Lower lobe of right lung (tissue), 2 donors: ENCODE data around the gene UBAC2. TPM values are rescaled to one million over a fixed set of nuclear protein-coding genes. Genes with fewer than 3 reads are reported as not detected.

Source experiments
- ATAC-seq, 2 donors: fragments of 200-7000 bp; cut with Tn5 transposase; one replicate each; pipeline ENCODE4 v1.9.1; 2020 to 2022; ENCODE audit warnings: mild to moderate bottlenecking in 2 of 2, moderate library complexity in 2 of 2
- DNase-seq: peaks from one replicate; pipeline ENCODE4 v3.0.0-alpha.2; 2020
- H3K27ac ChIP-seq: fragments of 200-600 bp; one replicate; pipeline ENCODE4 v1.8.0; 2022
- H3K27me3 ChIP-seq: fragments of 200-600 bp; one replicate; pipeline ENCODE4 v1.8.0; 2022; ENCODE audit warnings: low read depth
- H3K36me3 ChIP-seq: fragments of 200-600 bp; one replicate; pipeline ENCODE4 v1.8.0; 2022; ENCODE audit warnings: mild to moderate bottlenecking
- H3K4me1 ChIP-seq: fragments of 200-600 bp; one replicate; pipeline ENCODE4 v1.8.0; 2022
- H3K4me3 ChIP-seq: fragments of 200-600 bp; one replicate; pipeline ENCODE4 v1.8.0; 2022; ENCODE audit warnings: mild to moderate bottlenecking
- H3K9me3 ChIP-seq: fragments of 200-600 bp; one replicate; pipeline ENCODE4 v1.8.0; 2022
- intact Hi-C: fragments of 100-400 bp; cut with DNase I; formaldehyde crosslinking; loops from one replicate; pipeline ENCODE4 v1.11.0; 2022
- total RNA-seq: library from RNA; stranded (reverse); fragmentation: NEBNext Ultra II Directional; extraction: Animal tissue kit (Norgen Biotek cat#: 25700); gene quantifications from one replicate; pipeline ENCODE4 v1.2.1, GENCODE V29; 2021
- TF ChIP-seq, protein P1 (sequence below): fragments of 200-600 bp; IDR thresholded peaks from one replicate; pipeline ENCODE4 v1.8.0; 2022; ENCODE audit warnings: antibody characterized with exemption, mild to moderate bottlenecking
- donor health status: DM: no; HTN: yes; CAD: no; lungs with severe emphysema.

Gene UBAC2
- total RNA-seq, 1 donor from 2014 or later, result 44.5 TPM

DNA sequence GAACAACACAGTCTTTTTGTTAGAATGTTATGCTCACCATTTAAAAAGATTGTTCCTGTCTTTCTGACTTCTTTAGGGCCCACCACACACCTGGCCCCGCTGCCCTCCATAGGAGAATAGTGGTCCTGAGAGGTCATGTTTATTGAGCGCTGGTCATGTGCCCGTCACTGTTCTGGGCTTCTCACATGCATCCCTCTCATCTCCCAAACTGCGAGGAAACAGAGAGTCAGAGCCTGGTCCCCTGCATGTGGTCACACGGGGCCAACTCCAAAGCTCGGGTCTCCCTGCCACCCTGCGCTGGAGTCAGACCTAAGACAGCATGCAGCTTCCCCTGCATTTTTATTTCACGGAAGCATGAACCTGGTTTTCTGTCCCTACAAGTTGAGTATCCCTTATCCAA lies 177.0 kb downstream of the UBAC2 start:
- ATAC-seq, result no peak
- DNase-seq, result no peak

DNA sequence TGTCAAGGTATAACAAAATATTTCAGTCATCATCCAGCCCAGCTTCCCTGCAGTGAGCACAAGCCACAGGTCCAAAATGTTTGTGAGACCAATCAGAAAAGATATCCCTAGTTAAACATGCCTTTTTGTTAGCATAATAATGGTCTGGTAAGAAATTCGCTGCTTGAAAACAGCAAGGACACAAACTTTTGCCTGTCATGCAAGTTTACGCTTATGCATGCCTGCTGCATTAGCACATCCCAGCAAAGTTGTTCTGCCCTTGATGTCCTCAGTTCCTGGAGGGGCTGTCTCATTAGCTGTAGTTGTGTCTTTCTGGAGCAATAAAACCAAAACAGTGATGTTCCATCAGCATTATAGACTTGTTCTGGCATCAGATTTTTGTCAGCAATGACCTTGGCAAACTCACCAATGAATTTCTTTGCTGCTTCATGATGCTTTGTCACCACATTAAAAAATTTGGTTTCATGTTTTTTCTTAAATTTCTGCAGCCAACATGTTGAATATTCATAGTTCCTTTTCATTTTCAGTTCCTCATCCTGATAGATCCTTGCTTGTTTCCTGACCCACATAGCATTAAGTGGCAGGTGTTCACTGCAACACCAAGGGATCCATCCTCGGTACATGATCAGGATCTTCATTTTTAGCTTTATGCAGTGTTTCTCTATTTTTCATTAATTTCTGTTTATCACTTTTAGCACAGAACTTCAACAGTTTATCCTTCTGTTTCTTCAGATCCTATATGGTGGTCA lies 178.5 kb downstream of the UBAC2 start:
- DNase-seq (no peak), ATAC-seq (no peak)
- no peaks in the 10 kb centered on the region for H3K27me3 ChIP-seq
- peaks cover 17% of the 10 kb centered on the region for H3K4me1 ChIP-seq
- H3K27ac ChIP-seq, result no peak overlapping the region
- no peak overlapping the region for H3K4me3 ChIP-seq
- H3K36me3 ChIP-seq, result peaks cover 22% of the 10 kb centered on the region
- intact Hi-C loops, result no loop called here
- H3K9me3 ChIP-seq, result no peaks in the 10 kb centered on the region
- TF ChIP-seq, protein P1, sequence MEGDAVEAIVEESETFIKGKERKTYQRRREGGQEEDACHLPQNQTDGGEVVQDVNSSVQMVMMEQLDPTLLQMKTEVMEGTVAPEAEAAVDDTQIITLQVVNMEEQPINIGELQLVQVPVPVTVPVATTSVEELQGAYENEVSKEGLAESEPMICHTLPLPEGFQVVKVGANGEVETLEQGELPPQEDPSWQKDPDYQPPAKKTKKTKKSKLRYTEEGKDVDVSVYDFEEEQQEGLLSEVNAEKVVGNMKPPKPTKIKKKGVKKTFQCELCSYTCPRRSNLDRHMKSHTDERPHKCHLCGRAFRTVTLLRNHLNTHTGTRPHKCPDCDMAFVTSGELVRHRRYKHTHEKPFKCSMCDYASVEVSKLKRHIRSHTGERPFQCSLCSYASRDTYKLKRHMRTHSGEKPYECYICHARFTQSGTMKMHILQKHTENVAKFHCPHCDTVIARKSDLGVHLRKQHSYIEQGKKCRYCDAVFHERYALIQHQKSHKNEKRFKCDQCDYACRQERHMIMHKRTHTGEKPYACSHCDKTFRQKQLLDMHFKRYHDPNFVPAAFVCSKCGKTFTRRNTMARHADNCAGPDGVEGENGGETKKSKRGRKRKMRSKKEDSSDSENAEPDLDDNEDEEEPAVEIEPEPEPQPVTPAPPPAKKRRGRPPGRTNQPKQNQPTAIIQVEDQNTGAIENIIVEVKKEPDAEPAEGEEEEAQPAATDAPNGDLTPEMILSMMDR, result no peak

More for the DNA sequence above, 177.0 kb downstream of the UBAC2 start:
- Histone ChIP-seq H3K4me1 (peaks cover 10% of the 10 kb centered on the region), H3K36me3 (peaks cover 22% of the 10 kb centered on the region), H3K4me3 (no peak overlapping the region), H3K27me3 (no peaks in the 10 kb centered on the region), H3K27ac (no peak overlapping the region), H3K9me3 (no peaks in the 10 kb centered on the region)
- TF ChIP-seq, protein P1, result no peak
- intact Hi-C loops, result no loop called here

DNA sequence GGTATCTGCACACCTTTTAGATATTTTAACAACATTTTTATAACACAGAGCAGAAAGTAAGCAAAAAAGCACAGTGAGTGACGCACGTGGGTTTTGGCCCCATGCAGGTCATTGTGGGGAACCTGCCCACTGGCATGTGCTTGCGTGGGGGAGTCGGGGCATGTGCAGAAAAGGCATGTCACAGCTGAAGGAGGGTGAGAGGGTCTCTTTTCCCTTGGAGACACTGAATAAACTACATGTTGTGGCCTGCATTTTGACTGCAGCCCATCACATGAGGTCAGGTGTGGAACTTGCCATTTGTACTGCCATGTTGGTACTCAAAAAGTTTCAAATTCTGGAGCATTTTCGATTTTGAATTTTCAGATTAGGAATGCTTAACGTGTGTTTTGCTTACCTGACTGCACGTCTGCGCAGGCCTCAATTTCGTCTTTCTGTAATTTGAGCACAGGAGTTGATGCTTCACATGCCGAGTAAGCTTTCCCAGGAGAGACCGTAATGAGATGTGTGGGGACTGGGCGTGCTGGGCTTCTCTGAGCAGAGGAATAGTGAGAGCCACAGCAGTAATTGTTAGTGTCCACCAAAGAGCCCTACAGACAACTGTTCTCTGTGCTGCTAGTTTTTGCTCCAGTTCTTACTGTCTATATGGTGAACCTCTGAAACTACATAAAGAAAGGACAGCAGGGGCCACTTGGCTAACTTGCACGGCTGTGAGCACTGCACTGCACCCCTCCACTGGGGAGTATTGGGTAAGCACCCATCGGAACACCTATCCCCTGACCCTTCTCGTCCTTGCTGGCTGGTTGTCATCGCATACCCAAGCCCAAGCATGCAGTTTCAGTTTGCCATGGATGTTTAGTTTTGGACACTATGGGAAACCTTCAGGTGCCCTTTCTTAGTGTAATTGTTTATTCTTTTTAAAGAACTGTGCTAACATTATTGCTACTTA lies 179.5 kb downstream of the UBAC2 start:
- Histone ChIP-seq H3K4me3 (no peak overlapping the region), H3K27me3 (no peaks in the 10 kb centered on the region), H3K27ac (no peak overlapping the region), H3K4me1 (peaks cover 17% of the 10 kb centered on the region), H3K36me3 (peaks cover 20% of the 10 kb centered on the region), H3K9me3 (no peaks in the 10 kb centered on the region)
- TF ChIP-seq, protein P1, result no peak
- ATAC-seq (no peak), DNase-seq (no peak)
- intact Hi-C loops, result no loop called here

DNA sequence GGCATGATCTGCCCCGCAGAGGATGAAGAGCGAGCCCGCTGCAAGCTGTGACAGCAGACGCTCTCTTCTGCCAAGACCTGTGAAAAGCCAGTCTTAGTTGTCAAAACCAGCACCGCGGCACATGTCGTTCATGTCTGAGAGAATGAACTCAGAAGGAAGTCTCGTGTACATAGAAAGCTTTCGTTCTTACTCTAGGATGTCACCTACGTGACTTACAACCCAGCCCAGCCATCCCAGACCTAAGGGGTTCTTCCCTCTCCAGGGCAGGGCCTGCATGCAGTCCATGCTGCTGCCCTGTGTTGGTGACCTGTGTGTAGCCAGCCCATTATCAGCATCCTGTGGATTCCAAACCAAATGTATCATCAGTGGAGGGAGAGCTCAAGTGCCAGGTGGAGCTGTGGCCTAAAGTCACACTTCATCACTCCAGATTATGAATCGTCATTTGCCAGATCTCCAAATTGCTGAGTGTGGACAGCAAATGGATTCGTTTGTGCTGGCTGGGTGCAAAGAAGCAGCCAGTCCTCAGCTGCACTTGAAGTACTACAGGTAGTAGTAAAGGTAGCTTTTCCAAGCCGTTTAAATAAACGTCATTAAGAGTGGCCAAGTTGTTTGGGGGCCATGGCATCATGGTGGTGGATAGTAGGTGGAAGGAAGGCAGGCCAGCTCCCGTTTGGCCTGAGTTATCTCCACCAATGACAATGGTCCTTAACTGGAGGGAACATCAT lies 180.4 kb downstream of the UBAC2 start:
- Histone ChIP-seq H3K36me3 (peaks cover 29% of the 10 kb centered on the region), H3K27me3 (no peaks in the 10 kb centered on the region), H3K9me3 (no peaks in the 10 kb centered on the region), H3K27ac (no peak overlapping the region), H3K4me1 (peaks cover 15% of the 10 kb centered on the region), H3K4me3 (no peak overlapping the region)
- TF ChIP-seq, protein P1, result no peak
- intact Hi-C loops, result no loop called here
- DNase-seq (no peak), ATAC-seq (no peak)

DNA sequence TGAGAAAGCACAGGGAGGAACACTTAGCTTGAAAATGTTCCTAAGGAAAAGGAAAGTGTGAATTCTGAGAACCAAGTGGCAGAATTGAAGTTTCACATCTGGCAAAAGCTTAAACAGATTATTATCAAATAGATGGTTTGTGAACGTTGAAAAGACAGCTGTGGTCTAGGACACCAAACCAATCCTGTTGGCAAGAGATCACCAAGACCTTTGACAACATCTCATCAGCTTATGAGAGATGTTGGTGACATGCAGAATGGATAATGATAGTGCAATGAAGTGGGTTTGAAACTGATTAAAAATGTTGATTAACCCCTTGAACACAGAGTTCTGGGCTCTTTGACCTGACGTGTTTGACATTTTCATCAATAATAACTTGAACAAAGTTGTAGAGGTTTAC lies 181.1 kb downstream of the UBAC2 start:
- Histone ChIP-seq H3K27ac (no peak overlapping the region), H3K27me3 (no peaks in the 10 kb centered on the region), H3K4me1 (peaks cover 12% of the 10 kb centered on the region), H3K36me3 (peaks cover 31% of the 10 kb centered on the region), H3K4me3 (no peak overlapping the region), H3K9me3 (no peaks in the 10 kb centered on the region)
- TF ChIP-seq, protein P1, result no peak
- intact Hi-C loops, result no loop called here
- ATAC-seq, result no peak
- DNase-seq, result no peak
